Tibial artery (tissue), 4 donors: ENCODE results near the gene MID1IP1.
A peak's percentile ranks its signal among the peaks of the same experiment; 100 is the strongest.

Experiments
- DNase-seq, 2 donors: peaks; one replicate each; pipeline ENCODE4 v3.0.0-alpha.2; 2019
- H3K27ac ChIP-seq, 2 donors: fragments of 200-600 bp; sonication (generic) in 1 of 2; 1 replicate in 1 of 2; 2 replicates in 1 of 2; pipeline ENCODE4 v1.5.1; 2018 to 2019; ENCODE audit warnings: mild to moderate bottlenecking in 1 of 2
- H3K27me3 ChIP-seq, 2 donors: fragments of 200-600 bp; sonication (generic) in 1 of 2; one replicate each; pipeline versions ENCODE4 v1.5.1 to v1.6.0; 2016 to 2019
- H3K36me3 ChIP-seq, 3 donors: fragments of 200-600 bp; sonication (generic) in 2 of 3; one replicate each; pipeline ENCODE4 v1.5.1; 2016 to 2019; ENCODE audit warnings: mild to moderate bottlenecking in 2 of 3
- H3K4me1 ChIP-seq, 4 donors: fragments of 200-600 bp; sonication (generic) in 2 of 4; 1 replicate in 3 of 4; 2 replicates in 1 of 4; pipeline ENCODE4 v1.5.1; 2016 to 2019
- H3K4me3 ChIP-seq, 2 donors: fragments of 200-600 bp; sonication (generic) in 1 of 2; 1 replicate in 1 of 2; 2 replicates in 1 of 2; pipeline ENCODE4 v1.5.1; 2018 to 2019; ENCODE audit warnings: mild to moderate bottlenecking in 2 of 2
- H3K9me3 ChIP-seq, 3 donors: fragments of 200-600 bp; sonication (generic) in 1 of 3; one replicate each; pipeline ENCODE4 v1.5.1; 2016 to 2019
- intact Hi-C: fragments of 100-400 bp; cut with DNase I; formaldehyde crosslinking; loops from one replicate; pipeline ENCODE4 v1.15.0; 2023; ENCODE audit warnings: low total_unique reads
- TF ChIP-seq, protein P1 (sequence below), 2 experiments: fragments of 200-600 bp in 1 of 2; fragments of 450-650 bp in 1 of 2; IDR thresholded peaks; one replicate each; pipeline ENCODE4 v1.5.1; 2017 to 2019; ENCODE audit warnings: antibody characterized with exemption in 2 of 2, mild to moderate bottlenecking in 1 of 2, moderate library complexity in 1 of 2

The MID1IP1 gene

DNA sequence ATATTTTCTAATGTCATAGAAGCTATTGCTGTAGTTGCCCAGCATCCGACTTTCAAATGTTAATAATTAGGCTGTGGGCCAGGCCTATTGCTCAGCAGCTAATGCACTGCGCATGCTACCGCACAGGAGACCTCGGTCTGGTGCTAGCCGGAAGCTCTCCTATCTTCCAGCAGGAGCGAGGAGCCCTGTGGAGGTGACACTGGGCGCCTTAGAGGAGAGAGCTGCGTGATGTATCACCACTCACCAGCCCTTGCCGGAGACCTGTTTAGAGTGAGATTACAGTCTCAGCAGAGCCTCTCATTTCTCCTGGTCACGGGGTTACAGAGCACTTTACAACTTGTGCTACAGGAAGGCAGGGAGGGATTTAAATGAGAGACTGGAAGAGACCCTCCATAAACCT lies 31.1 kb upstream of the MID1IP1 start:
- no peak for DNase-seq
- Histone ChIP-seq H3K9me3 (no peaks in the 10 kb centered on the region), H3K36me3 (no peaks in the 10 kb centered on the region), H3K4me3 (no peak overlapping the region), H3K4me1 (no peaks in the 10 kb centered on the region), H3K27ac (no peak overlapping the region), H3K27me3 (no peaks in the 10 kb centered on the region)
- TF ChIP-seq, protein P1, sequence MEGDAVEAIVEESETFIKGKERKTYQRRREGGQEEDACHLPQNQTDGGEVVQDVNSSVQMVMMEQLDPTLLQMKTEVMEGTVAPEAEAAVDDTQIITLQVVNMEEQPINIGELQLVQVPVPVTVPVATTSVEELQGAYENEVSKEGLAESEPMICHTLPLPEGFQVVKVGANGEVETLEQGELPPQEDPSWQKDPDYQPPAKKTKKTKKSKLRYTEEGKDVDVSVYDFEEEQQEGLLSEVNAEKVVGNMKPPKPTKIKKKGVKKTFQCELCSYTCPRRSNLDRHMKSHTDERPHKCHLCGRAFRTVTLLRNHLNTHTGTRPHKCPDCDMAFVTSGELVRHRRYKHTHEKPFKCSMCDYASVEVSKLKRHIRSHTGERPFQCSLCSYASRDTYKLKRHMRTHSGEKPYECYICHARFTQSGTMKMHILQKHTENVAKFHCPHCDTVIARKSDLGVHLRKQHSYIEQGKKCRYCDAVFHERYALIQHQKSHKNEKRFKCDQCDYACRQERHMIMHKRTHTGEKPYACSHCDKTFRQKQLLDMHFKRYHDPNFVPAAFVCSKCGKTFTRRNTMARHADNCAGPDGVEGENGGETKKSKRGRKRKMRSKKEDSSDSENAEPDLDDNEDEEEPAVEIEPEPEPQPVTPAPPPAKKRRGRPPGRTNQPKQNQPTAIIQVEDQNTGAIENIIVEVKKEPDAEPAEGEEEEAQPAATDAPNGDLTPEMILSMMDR (IDR thresholded peaks at IDR 0.05), result no peak
- intact Hi-C loops, result no loop called here

DNA sequence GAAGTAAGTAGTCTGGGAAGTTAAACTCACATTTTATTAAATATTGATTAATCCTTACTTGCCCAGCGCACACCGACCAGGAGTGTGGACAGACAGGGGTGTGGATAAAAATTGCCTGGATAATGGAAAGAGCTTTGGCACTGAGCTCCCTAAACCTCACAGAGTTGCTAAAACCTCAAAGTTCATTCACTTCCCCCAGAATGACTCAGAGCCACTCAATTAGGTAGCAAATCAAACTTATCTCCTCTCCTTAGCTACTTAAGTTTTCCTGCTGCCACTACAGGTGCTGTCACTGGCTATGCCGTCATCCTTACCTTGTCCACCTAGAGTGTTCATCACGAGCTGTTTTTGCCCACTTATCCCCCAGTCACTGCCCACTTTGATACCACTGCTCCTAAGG lies 27.0 kb upstream of the MID1IP1 start:
- intact Hi-C loops, result no loop called here

DNA sequence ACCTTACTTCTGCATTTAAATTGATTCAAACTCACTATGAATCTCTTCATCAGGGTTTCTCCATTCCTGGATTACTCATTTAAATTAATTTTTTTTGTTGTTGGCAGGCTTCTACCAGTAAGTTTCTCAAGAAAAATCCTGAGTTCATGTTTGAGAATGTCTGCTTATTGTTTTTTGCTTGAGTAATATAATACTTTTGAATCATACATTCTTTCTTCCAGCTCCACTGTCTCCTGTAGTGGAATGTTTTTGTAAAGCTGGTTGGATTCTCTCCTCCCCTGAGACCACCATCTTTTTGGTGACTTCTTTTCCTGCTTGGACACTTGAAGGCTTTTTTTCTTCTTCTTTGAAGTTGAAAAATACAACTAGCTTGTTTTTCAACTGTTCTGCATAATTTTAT lies 4.3 kb upstream of the MID1IP1 start:
- DNase-seq, result no peak
- Histone ChIP-seq H3K4me1 (peaks cover 0 to 6% (median 0%) of the 10 kb centered on the region in 4 donors), H3K27ac (no peak overlapping the region), H3K9me3 (no peaks in the 10 kb centered on the region), H3K27me3 (no peaks in the 10 kb centered on the region), H3K4me3 (no peak overlapping the region), H3K36me3 (no peaks in the 10 kb centered on the region)
- TF ChIP-seq, protein P1 (IDR thresholded peaks at IDR 0.05), result no peak
- intact Hi-C loops, result no loop called here

More for the DNA sequence above, 27.0 kb upstream of the MID1IP1 start:
- Histone ChIP-seq H3K9me3 (no peaks in the 10 kb centered on the region), H3K4me1 (no peaks in the 10 kb centered on the region), H3K36me3 (no peaks in the 10 kb centered on the region), H3K4me3 (no peak overlapping the region), H3K27ac (no peak overlapping the region), H3K27me3 (no peaks in the 10 kb centered on the region)
- DNase-seq, result no peak
- TF ChIP-seq, protein P1 (IDR thresholded peaks at IDR 0.05), result no peak

DNA sequence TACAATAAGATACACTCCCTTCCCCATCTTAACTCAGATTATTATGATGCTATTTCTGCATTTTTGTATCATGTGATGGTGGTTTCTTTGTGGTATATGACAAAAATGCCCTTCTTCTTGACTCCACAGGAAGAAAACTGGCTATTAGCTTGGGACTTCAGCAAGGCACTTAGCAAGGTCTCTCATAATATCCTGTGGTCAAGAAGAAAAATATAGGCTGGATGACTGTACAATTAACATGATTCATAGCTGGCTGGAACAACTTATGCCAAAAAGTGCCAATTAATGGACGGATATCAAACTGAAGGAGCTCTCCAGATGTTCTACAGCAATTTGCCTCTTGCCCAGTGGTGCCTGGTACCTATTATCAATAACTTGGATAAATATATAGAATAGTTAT lies 2.3 kb upstream of the MID1IP1 start:
- TF ChIP-seq, protein P1 (IDR thresholded peaks at IDR 0.05), result no peak
- Histone ChIP-seq H3K27me3 (no peaks in the 10 kb centered on the region), H3K27ac (no peak overlapping the region), H3K9me3 (no peaks in the 10 kb centered on the region), H3K4me1 (peaks cover 0 to 22% (median 0%) of the 10 kb centered on the region in 4 donors), H3K4me3 (no peak overlapping the region), H3K36me3 (no peaks in the 10 kb centered on the region)
- intact Hi-C loops, result no loop called here
- no peak for DNase-seq

DNA sequence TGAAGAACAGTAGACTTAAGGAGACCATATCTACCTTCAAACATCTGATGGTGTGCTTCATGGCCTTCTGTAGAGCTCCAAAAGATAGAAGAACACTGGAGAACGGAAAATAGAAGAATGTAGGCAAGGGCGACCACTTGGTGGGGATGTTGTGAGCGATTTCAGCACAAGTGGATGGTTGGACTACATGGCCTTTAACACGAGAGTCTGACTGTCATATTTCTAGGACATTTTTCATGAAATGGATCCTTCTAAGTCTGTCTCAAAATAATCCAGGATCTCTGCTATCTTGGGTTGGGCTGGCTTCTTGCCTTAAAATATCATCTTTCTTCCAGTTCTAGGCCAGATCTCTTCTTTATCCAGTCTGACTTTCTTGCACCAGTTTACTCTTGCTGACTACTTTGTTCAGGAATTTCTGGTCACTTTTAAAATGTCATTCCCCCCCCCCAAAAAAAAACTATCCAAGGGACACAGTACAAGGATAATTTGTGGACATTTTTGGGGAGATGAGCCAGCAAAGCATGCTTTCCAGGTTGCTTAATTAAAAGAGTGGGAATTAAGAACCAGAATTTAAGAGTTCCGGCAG lies 1.2 kb upstream of the MID1IP1 start:
- intact Hi-C loops, result loop anchor here (5.0 kb wide), 1 partner anchor 932 kb away; no protein-coding TSS in a partner anchor
- H3K36me3 ChIP-seq, result no peaks in the 10 kb centered on the region
- no peaks in the 10 kb centered on the region for H3K9me3 ChIP-seq
- DNase-seq, result peak in 1 of 2 donors; percentile 30
- no peak overlapping the region for H3K4me3 ChIP-seq
- H3K27ac ChIP-seq, result peak overlapping the region in 1 of 2 donors; percentile 96
- peaks cover 0 to 22% (median 0%) of the 10 kb centered on the region in 4 donors for H3K4me1 ChIP-seq
- H3K27me3 ChIP-seq, result no peaks in the 10 kb centered on the region
- TF ChIP-seq, protein P1 (IDR thresholded peaks at IDR 0.05), result no peak

DNA sequence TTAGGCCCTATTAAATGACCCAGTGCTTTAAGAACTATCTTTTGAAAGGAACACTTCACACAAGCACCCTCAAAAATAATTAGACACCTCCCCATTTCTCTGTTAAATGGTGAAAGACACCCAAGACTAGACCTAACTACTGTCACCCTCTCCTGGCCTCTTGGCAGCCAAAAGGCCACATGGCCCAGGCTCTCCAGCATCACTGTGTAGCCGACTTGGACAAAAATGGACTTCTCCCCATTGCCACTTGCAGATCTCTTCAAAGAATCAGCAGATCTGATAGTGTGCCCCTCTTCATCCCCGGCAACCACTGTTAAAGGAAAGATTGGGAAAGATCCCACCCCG lies 2.0 kb downstream of the MID1IP1 start:
- intact Hi-C loops, result loop anchor here (5.0 kb wide), 1 partner anchor 929 kb away; no protein-coding TSS in a partner anchor
- no peak for DNase-seq
- H3K4me3 ChIP-seq, result peak overlapping the region; percentile 70 to 81

More for the DNA sequence above, 2.0 kb downstream of the MID1IP1 start:
- TF ChIP-seq, protein P1 (IDR thresholded peaks at IDR 0.05), result no peak
- H3K27ac ChIP-seq, result peak overlapping the region; percentile 92 to 96
- H3K36me3 ChIP-seq, result no peaks in the 10 kb centered on the region
- no peaks in the 10 kb centered on the region for H3K9me3 ChIP-seq
- no peaks in the 10 kb centered on the region for H3K27me3 ChIP-seq
- H3K4me1 ChIP-seq, result peaks cover 0 to 42% (median 0%) of the 10 kb centered on the region in 4 donors
